GM23248 (cell line): ENCODE results near the gene KASH5.
A peak's percentile ranks its signal among the peaks of the same experiment; 100 is the strongest.

Experiments used
- EZH2 ChIP-seq: fragments of 200-600 bp; sonication (generic); IDR thresholded peaks from 2 replicates; pipeline ENCODE4 v1.6.1; 2018; ENCODE audit warnings: antibody characterized with exemption, mild to moderate bottlenecking; ENCODE audit not compliant: insufficient read depth, poor library complexity, severe bottlenecking
- EZH2phosphoT487 ChIP-seq: fragments of 200-600 bp; sonication (generic); IDR thresholded peaks from 2 replicates; pipeline ENCODE4 v1.6.1; 2018; ENCODE audit warnings: antibody characterized with exemption, moderate library complexity, mild to moderate bottlenecking, low read depth; ENCODE audit not compliant: insufficient read depth

- TF ChIP-seq EZH2 (peak; percentile 25), EZH2phosphoT487 (no peak)
These were observed 48.5 kb downstream of the KASH5 start for GRCh38 chr19:49436381-49437017.
